ENCODE results near the gene GOLGA5.
"Not testable (repeated sequence)": the region's sequence is repeated elsewhere in the genome, so short reads cannot be mapped to it uniquely, and the experiment has no call there.

Gene GOLGA5

GRCh38 chr14:92830902-92831301 is 36.8 kb downstream of the GOLGA5 start:
- no peak for DNase-seq

GRCh38 chr14:92832137-92832700 is 38.1 kb downstream of the GOLGA5 start:
- DNase-seq: no peak

DNA sequence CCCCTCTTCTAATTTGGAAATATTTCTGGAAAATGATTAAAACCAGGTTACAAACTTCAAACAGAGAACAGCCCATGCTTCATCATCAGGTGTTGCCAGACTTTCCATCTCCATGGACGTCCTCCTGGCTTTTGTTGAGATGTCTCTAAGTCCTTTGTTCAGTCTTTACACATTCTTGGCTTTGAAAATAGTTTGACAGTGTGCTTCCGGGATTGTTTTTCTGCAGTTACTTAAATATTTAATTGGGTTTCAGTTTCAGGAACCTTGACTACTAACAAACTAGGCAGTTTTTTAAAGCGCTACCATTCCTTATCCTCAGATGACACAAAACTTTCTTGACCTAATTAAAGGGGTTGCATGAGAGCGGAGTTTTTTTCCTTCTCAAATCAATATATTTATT is 47.8 kb downstream of the GOLGA5 start:
- DNase-seq: no peak

GRCh38 chr14:92844204-92844603 is 50.1 kb downstream of the GOLGA5 start:
- DNase-seq: no peak

DNA sequence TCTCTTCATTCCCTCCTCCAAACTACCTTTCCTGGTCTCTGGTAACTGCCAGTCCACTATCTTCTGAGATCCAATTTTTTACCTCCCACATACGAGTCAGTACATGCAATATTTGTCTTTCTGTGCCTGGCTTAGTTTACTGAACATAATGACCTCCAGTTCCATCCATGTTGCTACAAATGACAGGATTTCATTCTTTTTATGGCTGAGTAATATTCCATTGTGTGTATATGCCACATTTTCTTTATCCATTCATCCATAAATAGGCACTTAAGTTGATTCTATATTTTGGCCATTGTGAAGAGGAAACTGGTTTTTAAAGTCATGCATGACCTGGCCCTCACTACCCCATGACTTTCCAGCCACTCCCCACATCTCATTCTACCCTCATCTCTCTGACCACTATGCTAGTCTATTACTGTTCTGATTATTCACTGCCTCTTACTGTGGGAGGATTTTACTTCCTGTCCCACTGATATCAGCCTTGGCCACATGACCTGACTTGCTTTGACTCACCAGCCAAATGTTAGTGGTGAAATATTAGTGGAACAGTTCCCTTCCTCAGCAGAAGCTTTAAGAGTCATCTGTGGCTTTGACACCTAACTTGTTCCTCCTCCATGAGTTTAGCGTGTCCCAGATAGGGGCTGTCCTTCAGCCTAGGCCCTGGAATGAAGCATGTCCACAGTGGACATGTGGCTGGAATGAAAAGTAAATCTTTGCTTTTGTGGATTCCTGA is 52.2 kb downstream of the GOLGA5 start:
- DNase-seq: no peak

DNA sequence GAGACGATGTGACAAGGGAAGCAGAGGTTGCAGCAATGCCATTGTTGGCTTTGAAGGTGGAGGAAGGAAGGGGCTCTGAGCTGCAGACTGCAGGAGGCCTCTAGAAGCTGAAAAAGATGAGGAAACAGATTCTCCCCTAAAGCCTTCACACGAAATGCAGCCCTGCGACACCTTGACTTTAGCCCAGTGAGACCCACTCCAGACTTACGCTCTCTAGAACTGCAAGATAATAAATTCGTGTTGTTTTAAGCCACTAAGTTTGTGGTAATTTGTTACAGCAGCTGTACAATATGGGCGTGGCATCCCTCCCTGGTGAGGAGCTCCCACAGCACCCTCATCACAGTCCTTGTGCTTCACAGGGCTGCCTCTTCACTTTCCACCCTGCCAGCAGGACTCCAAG is 53.2 kb downstream of the GOLGA5 start:
- DNase-seq: no peak

GRCh38 chr14:92847749-92848148 is 53.6 kb downstream of the GOLGA5 start:
- no peak for DNase-seq

DNA sequence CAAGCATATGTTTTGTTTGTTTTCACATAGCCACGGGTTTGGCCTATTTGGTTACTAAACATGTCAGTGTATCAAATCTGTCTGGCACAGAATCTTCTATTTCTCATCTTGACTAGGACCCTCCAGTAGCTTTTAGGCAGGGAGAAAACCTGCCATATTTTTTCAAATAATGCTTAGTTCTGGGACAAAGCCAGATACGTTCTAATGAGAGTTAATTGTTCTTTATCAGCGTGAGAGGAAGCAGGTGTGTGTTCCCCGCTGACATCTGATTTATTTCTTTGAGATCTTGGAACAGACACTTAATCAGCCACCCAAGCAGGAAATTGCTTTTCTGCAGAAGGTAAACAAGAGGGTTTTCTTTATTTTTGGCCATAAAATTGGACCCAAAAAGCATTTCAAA is 54.8 kb downstream of the GOLGA5 start:
- no peak for DNase-seq

DNA sequence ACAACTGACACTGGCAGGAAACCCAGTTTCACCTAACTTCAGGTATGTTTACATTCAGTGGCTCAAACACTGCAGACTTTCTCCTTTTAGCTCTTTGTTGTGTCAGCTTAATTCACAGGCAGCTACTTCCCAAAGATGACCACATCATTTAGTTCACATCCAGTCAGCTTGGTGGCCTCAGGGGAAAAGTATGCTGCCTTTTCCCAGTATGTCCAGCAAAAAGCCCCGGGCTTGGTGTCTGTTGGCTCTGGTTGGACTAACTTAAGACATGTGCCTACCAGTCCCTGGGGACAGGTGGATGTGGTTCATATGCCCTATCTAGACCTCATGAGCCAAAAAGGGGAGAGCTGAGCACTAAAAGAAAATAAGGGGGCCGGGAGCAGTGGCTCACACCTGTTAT is 56.4 kb downstream of the GOLGA5 start:
- no peak for DNase-seq

GRCh38 chr14:92853136-92853535 is 59.0 kb downstream of the GOLGA5 start:
- not testable (repeated sequence) for DNase-seq

GRCh38 chr14:92860049-92860840 is 66.1 kb downstream of the GOLGA5 start:
- DNase-seq: no peak

- DNase-seq: no peak
Observed at GRCh38 chr14:92861856-92862745, 68.0 kb downstream of the GOLGA5 start.

GRCh38 chr14:92863286-92864080 is 69.4 kb downstream of the GOLGA5 start:
- DNase-seq: no peak

GRCh38 chr14:92865674-92866073 is 71.6 kb downstream of the GOLGA5 start:
- no peak for DNase-seq

GRCh38 chr14:92866181-92866752 is 72.2 kb downstream of the GOLGA5 start:
- no peak for DNase-seq

DNA sequence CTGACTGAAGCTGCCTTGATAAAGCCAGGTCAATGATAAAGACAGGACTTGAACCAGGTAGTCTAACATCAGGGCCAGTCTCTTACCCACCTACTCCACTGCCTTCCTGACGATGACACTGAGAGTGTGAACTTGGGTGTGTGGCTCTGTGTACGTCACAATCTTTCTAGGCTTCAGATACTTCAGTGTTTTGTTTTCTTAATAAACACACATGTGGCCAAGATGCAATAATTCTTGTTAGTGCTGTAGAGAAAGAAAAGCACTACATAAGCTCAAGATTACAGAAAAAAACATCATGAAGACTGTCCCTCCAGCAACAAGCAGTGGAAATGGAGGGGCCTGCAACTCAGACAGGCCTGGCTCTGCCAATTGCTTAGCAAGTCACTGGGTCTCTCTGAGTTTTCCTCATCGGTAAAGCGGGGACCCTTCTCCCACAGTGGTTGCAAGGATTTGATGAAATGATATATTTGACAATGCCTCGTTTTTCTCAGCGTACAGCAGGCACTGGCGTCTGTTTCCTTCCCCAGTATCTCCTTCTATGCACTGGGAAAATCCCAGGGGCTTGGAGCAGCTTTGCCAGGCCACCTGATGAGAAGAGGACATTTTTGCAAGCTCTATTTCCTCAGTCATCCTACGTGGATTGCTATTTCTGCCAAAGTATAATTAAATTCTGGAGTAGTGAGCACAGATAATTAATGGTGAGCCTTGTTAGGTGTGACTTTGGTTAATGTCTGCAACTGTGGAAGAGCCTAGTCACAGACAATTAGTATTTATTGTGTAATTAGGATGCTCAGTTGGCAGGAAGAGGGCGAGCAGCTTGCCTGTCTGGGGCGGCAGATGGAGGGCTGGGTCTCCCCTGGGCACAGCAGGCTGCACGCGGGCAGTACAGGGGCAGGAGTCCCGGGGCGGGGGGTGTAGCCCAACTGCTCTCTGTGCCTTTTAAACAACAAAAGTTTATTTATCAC is 73.1 kb downstream of the GOLGA5 start:
- no peak for DNase-seq

DNA sequence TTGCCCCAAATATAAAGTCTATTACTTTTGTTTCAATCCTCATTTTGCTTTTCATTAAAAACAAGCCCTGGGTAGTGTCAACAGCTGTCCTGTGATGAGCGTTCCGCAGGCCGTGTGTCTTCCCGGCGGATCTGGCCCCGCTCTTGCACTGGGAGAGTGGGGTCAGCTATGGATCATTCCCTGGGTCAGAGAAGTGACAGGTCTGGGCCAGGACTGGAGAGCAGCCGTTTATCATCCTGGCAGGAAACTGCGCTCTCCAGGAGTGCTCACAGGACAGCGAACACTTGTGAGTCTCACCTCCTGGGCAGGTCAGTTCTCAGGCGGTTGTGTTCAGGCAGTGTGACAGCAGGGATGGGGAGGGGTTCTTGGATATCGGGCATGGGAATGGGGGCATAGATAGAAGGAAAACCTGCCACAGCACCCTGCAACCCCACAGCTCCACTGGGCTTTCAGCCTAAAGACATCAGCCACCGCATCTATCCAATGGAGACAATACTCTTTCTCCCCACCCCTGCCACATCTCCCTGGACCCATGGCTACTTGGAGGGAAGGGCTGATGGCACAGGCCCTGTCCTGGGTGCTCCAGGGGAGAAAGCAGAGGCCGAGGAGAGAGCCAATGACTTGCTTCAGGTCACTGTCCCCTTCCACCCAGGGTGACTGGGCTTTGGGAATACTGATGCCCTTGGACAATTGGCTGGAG is 81.0 kb downstream of the GOLGA5 start:
- no peak for DNase-seq

GRCh38 chr14:92877757-92878431 is 83.8 kb downstream of the GOLGA5 start:
- no peak for DNase-seq

DNA sequence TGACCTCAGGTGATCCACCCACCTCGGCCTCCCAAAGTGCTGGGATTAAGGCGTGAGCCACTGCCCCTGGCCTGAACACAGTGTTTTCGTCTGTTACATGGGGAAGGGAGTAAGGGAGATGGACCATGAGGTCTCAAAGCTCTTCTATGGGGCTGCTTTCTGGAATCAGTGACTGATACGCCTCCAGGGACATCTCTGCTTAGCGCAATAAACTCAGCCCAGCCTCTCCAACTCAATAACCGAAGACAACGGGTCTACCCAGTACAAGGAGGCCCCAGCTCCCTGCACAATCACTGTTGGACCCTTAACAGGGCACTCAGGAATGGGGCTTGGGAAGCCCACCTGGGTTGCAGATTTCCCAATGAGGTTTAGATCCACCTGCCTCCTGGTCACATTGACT is 86.2 kb downstream of the GOLGA5 start:
- no peak for DNase-seq

All from effector CD4-positive, alpha-beta T cell (primary cell).